H1 (cell line): ENCODE measurements around the gene GABPB2. TPM values are rescaled to one million over a fixed set of nuclear protein-coding genes. Genes with fewer than 3 reads are reported as not detected.

Experiments used
- CTCF ChIA-PET: fragments of 300-600 bp; sonication (Branson Sonifier 250); formaldehyde crosslinking; loops from one replicate; lab custom pipeline; 2021; ENCODE audit not compliant: partially characterized antibody; lab: Charles Lee
- POLR2A ChIA-PET: fragments of 300-600 bp; sonication (Branson Sonifier 250); formaldehyde crosslinking; loops from one replicate; lab custom pipeline; 2021; ENCODE audit warnings: inconsistent platforms; ENCODE audit not compliant: partially characterized antibody; lab: Charles Lee
- DNase-seq, 2 experiments: peaks; one replicate each; pipeline versions ENCODE4 v3.0.0 to v3.0.0-alpha.2; 2010 to 2022; ENCODE audit warnings: low spot score in 2 of 2, low read depth in 1 of 2, mixed read lengths in 1 of 2
- FAIRE-seq: peaks from 2 replicates; lab custom pipeline; 2011; peaks lifted over from hg19 to GRCh38; lab: Jason Lieb, UNC
- H2AFZ ChIP-seq: 2 replicates; pipeline ENCODE4 v1.8.1; 2012; ENCODE audit warnings: low read length, inconsistent platforms
- H2AK5ac ChIP-seq: 2 replicates; pipeline ENCODE4 v1.6.1; 2013; ENCODE audit warnings: low read depth, low read length
- H2BK120ac ChIP-seq: replicated peaks from 2 replicates; pipeline ENCODE3; 2013; ENCODE audit warnings: low read depth, low read length, inconsistent platforms
- H2BK12ac ChIP-seq: 2 replicates; pipeline ENCODE4 v1.6.1; 2013; ENCODE audit warnings: low read depth, low read length
- H2BK15ac ChIP-seq: 2 replicates; pipeline ENCODE4 v1.6.1; 2013; ENCODE audit warnings: low read length
- H2BK20ac ChIP-seq: 2 replicates; pipeline ENCODE4 v1.6.1; 2013; ENCODE audit warnings: low read length
- H2BK5ac ChIP-seq: 2 replicates; pipeline ENCODE4 v1.6.1; 2013; ENCODE audit warnings: low read depth, low read length
- H3K14ac ChIP-seq: 2 replicates; pipeline ENCODE4 v1.6.1; 2013; ENCODE audit warnings: inconsistent platforms; ENCODE audit not compliant: insufficient read length
- H3K18ac ChIP-seq: 2 replicates; pipeline ENCODE4 v1.6.1; 2013; ENCODE audit warnings: low read length; ENCODE audit errors: extremely low read depth
- H3K23ac ChIP-seq: 2 replicates; pipeline ENCODE4 v1.6.1; 2013; ENCODE audit warnings: inconsistent platforms; ENCODE audit not compliant: insufficient read length
- H3K23me2 ChIP-seq: 2 replicates; pipeline ENCODE4 v1.6.1; 2013; ENCODE audit warnings: low read depth, low read length
- H3K27ac ChIP-seq: 2 replicates; pipeline ENCODE4 v1.6.1; 2011; ENCODE audit warnings: low read depth, low read length, inconsistent platforms
- H3K27me3 ChIP-seq, 4 experiments: replicated peaks in 1 of 4; 1 replicate in 1 of 4; 2 replicates in 3 of 4; pipeline versions ENCODE4 v1.6.1 to v1.8.1; 2011 to 2013; ENCODE audit warnings: low read length in 3 of 4, mild to moderate bottlenecking in 3 of 4, inconsistent platforms in 2 of 4, mixed read lengths in 2 of 4, moderate library complexity in 1 of 4; ENCODE audit not compliant: control insufficient read depth in 3 of 4, insufficient read depth in 3 of 4; ENCODE audit errors: extremely low read depth in 1 of 4
- H3K36me3 ChIP-seq, 4 experiments: 2 replicates each; pipeline versions ENCODE4 v1.6.1 to v1.8.1; 2011 to 2013; ENCODE audit warnings: mild to moderate bottlenecking in 4 of 4, low read length in 3 of 4, moderate library complexity in 2 of 4, control low read depth in 1 of 4, inconsistent platforms in 1 of 4; ENCODE audit not compliant: insufficient read depth in 4 of 4, control insufficient read depth in 2 of 4
- H3K4ac ChIP-seq: replicated peaks from 2 replicates; pipeline ENCODE3; 2013; ENCODE audit warnings: low read length, low read depth, mixed read lengths, inconsistent platforms; ENCODE audit not compliant: insufficient read length
- H3K4me1 ChIP-seq, 4 experiments: replicated peaks in 1 of 4; 1 replicate in 1 of 4; 2 replicates in 3 of 4; pipeline versions ENCODE4 v1.6.1 to v1.8.1; 2011 to 2013; ENCODE audit warnings: low read length in 3 of 4, inconsistent platforms in 2 of 4, mixed read lengths in 1 of 4; ENCODE audit not compliant: insufficient read depth in 4 of 4, control insufficient read depth in 3 of 4
- H3K4me2 ChIP-seq, 2 experiments: 2 replicates each; pipeline versions ENCODE4 v1.6.1 to v1.8.1; 2011 to 2013; ENCODE audit warnings: low read depth in 2 of 2, low read length in 2 of 2, control low read depth in 1 of 2, inconsistent platforms in 1 of 2, mild to moderate bottlenecking in 1 of 2; ENCODE audit not compliant: insufficient read depth in 1 of 2
- H3K4me3 ChIP-seq, 4 experiments: fragments of 200-600, 300-600 bp in 1 of 4; sonication (generic), shearing (Covaris generic), sonication (Bioruptor Twin) in 1 of 4; 2 replicates each; pipeline versions ENCODE4 v1.5.1 to v1.8.1; 2011 to 2016; ENCODE audit warnings: low read length in 4 of 4, low read depth in 3 of 4, control low read depth in 2 of 4, inconsistent platforms in 2 of 4, mild to moderate bottlenecking in 2 of 4, mixed read lengths in 1 of 4, moderate library complexity in 1 of 4; ENCODE audit not compliant: insufficient read depth in 2 of 4; ENCODE audit errors: extremely low read depth in 1 of 4
- H3K56ac ChIP-seq: replicated peaks from 2 replicates; pipeline ENCODE3; 2013; ENCODE audit warnings: low read depth, mild to moderate bottlenecking, mixed read lengths, low read length, inconsistent platforms; ENCODE audit not compliant: insufficient read length
- H3K79me1 ChIP-seq: 2 replicates; pipeline ENCODE4 v1.6.1; 2013; ENCODE audit warnings: low read depth, low read length, control low read depth
- H3K79me2 ChIP-seq, 2 experiments: 2 replicates each; pipeline versions ENCODE4 v1.6.1 to v1.8.1; 2012 to 2013; ENCODE audit warnings: low read length in 2 of 2, mild to moderate bottlenecking in 2 of 2, inconsistent platforms in 1 of 2; ENCODE audit not compliant: insufficient read depth in 2 of 2, control insufficient read depth in 1 of 2
- H3K9ac ChIP-seq, 4 experiments: replicated peaks in 1 of 4; 1 replicate in 1 of 4; 2 replicates in 3 of 4; pipeline versions ENCODE4 v1.6.1 to v1.8.1; 2011 to 2013; ENCODE audit warnings: low read depth in 3 of 4, low read length in 3 of 4, control low read depth in 2 of 4, mild to moderate bottlenecking in 2 of 4, moderate library complexity in 2 of 4, inconsistent platforms in 1 of 4; ENCODE audit errors: extremely low read depth in 1 of 4
- H3K9me3 ChIP-seq, 2 experiments: 2 replicates each; pipeline versions ENCODE4 v1.6.1 to v1.8.1; 2012 to 2013; ENCODE audit warnings: mild to moderate bottlenecking in 2 of 2, moderate library complexity in 2 of 2, control low read depth in 1 of 2, inconsistent platforms in 1 of 2, low read depth in 1 of 2, low read length in 1 of 2, mixed read lengths in 1 of 2; ENCODE audit not compliant: insufficient read depth in 2 of 2
- H4K20me1 ChIP-seq, 2 experiments: replicated peaks in 1 of 2; 2 replicates each; pipeline versions ENCODE3 to v1.8.1; 2011 to 2013; ENCODE audit warnings: inconsistent platforms in 2 of 2, low read length in 2 of 2, mild to moderate bottlenecking in 1 of 2; ENCODE audit not compliant: insufficient read depth in 2 of 2, control insufficient read depth in 1 of 2
- H4K5ac ChIP-seq: 2 replicates; pipeline ENCODE4 v1.6.1; 2013; ENCODE audit warnings: low read length, low read depth, mixed read lengths, inconsistent platforms; ENCODE audit not compliant: insufficient read length
- H4K8ac ChIP-seq: 2 replicates; pipeline ENCODE4 v1.8.0; 2013; ENCODE audit warnings: mild to moderate bottlenecking, moderate library complexity, low read length, inconsistent platforms; ENCODE audit not compliant: insufficient read depth; ENCODE audit errors: extremely low read depth
- H4K91ac ChIP-seq: replicated peaks from 2 replicates; pipeline ENCODE3; 2013; ENCODE audit warnings: low read length, mixed read lengths, inconsistent platforms; ENCODE audit not compliant: insufficient read length
- CHD1 ChIP-seq: IDR thresholded peaks from 2 replicates; pipeline ENCODE4 v1.6.1; 2012; ENCODE audit warnings: low read depth, low read length, improper control_type of control experiment
- EGR1 ChIP-seq: IDR thresholded peaks from 2 replicates; pipeline ENCODE4 v1.6.1; 2011; ENCODE audit warnings: low read depth, low read length, borderline replicate concordance
- RBBP5 ChIP-seq: IDR thresholded peaks from 2 replicates; pipeline ENCODE4 v1.7.1; 2012; ENCODE audit warnings: low read depth, mild to moderate bottlenecking, inconsistent platforms, low read length, moderate library complexity, borderline replicate concordance
- SAP30 ChIP-seq: fragments of 300-600 bp; sonication (generic); IDR thresholded peaks from 2 replicates; pipeline ENCODE4 v1.7.1; 2012; ENCODE audit warnings: low read length, moderate library complexity, mild to moderate bottlenecking, inconsistent platforms; ENCODE audit not compliant: insufficient read depth, insufficient replicate concordance
- SIX5 ChIP-seq: IDR thresholded peaks from 2 replicates; pipeline ENCODE4 v1.6.1; 2011; ENCODE audit warnings: mild to moderate bottlenecking, low read depth, low read length
- SP4 ChIP-seq: IDR thresholded peaks from 2 replicates; pipeline ENCODE4 v1.6.1; 2012; ENCODE audit warnings: low read length, inconsistent platforms
- ZNF274 ChIP-seq: IDR thresholded peaks from 2 replicates; pipeline ENCODE4 v1.7.0; 2012; ENCODE audit warnings: low read length, borderline replicate concordance; ENCODE audit errors: extremely low read depth
- WGBS, 2 experiments: shearing (Covaris generic) in 1 of 2; methylation state at CpG; one replicate each; pipeline versions ENCODE4 v1.1.6 to v1.1.7; 2013 to 2015; ENCODE audit warnings: low lambda C conversion rate in 2 of 2, mixed read lengths in 2 of 2, inconsistent platforms in 1 of 2, low coverage in 1 of 2, missing lambda C conversion rate in 1 of 2; ENCODE audit not compliant: insufficient replicate concordance in 2 of 2, insufficient coverage in 1 of 2, insufficient read length in 1 of 2; ENCODE audit errors: extremely low coverage in 1 of 2, missing lambda C conversion rate in 1 of 2; 5-methylcytosine and 5-hydroxymethylcytosine counted together
- polyA plus RNA-seq, 7 experiments: library from polyadenylated mRNA; depleted of rRNA in 3 of 7; stranded (reverse) in 5 of 7; unstranded in 2 of 7; fragments of >200 nt in 5 of 7; fragments of 200-250 nt in 2 of 7; gene quantifications; 1 replicate in 5 of 7; 2 replicates in 1 of 7; 4 replicates in 1 of 7; pipeline versions ENCODE4 v1.2.1 to v1.2.3, GENCODE V29; 2011 to 2013; ENCODE audit warnings: missing spikeins in 2 of 7, mixed read lengths in 2 of 7
- total RNA-seq: library from RNA; stranded (reverse); fragmentation: NEBNext Ultra II Directional; extraction: Animal tissue kit (Norgen Biotek cat#: 25700); gene quantifications from 2 replicates; pipeline ENCODE4 v1.2.1, GENCODE V29; 2021
- TF ChIP-seq, protein P1 (sequence below): IDR thresholded peaks from 2 replicates; pipeline ENCODE4 v1.6.1; 2012; ENCODE audit warnings: inconsistent platforms
- TF ChIP-seq, protein P2 (sequence below): IDR thresholded peaks from 2 replicates; pipeline ENCODE4 v1.6.1; 2012; ENCODE audit warnings: inconsistent platforms
- TF ChIP-seq, protein P3 (sequence below): IDR thresholded peaks from 2 replicates; pipeline ENCODE4 v1.6.1; 2012; ENCODE audit warnings: low read length, inconsistent platforms

GABPB2 gene
- total and polyA plus RNA-seq, 2 of the 8 experiments (the other 6 are each of a cell fraction or from before 2014, with no cell fraction given): 1.8 to 2.4 TPM

DNA sequence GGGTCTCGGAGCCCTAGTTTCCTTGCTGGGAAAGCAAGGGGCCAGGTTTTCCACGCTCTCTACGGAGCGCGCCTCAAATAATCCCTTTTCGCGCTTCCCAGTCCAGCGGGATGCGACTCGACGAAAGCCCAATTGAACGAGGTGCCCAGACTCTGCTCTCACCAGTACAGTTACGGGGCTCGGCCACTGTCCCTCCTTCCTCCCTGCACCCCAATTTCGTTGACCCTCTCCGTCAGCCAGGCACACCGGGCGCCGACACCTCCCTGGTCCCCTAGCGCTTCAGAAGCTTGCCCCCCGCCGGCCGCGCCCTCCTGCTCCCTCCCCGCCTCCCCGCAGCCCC, 75.5 kb downstream of the GABPB2 start:
- FAIRE-seq: no peak
- peak overlapping the region in 3 of 4 experiments; percentile 54 to 63 (median 59); a peak in 6 of 7 replicates for H3K9ac ChIP-seq
- H3K18ac ChIP-seq: 0 out of 2 replicates have a peak overlapping the region, but pooled peaks have one; percentile 39
- CTCF ChIA-PET: interaction anchor here (1.6 to 4.7 kb wide), 3 partner anchors 11 to 118 kb away, joined by 4 to 54 read pairs (median 12); no protein-coding TSS in a partner anchor
- H3K23ac ChIP-seq: no peak overlapping the region
- peaks cover 5% of the 10 kb centered on the region; the same call in 1 of the 2 replicates for H3K79me1 ChIP-seq
- WGBS, 2 experiments: 4% methylated on average over 15 of the region's 26 CpGs; no CpG with 5 or more reads in 1 of the 2 experiments
- H3K4ac ChIP-seq: peak overlapping the region; percentile 72
- peak overlapping the region; percentile 98 to 100 for H3K4me2 ChIP-seq
- H3K27me3 ChIP-seq: peaks cover 0 to 17% (median 8%) of the 10 kb centered on the region in 4 experiments; a peak in 5 of 7 replicates
- peak overlapping the region; percentile 36; the same call in 1 of the 2 replicates for H4K8ac ChIP-seq
- H3K56ac ChIP-seq: no peak overlapping the region
- peaks cover 15 to 31% (median 21%) of the 10 kb centered on the region in 4 experiments for H3K4me1 ChIP-seq
- peak overlapping the region; percentile 38; the same call in 1 of the 2 replicates for H2AFZ ChIP-seq
- TF ChIP-seq, protein P1, sequence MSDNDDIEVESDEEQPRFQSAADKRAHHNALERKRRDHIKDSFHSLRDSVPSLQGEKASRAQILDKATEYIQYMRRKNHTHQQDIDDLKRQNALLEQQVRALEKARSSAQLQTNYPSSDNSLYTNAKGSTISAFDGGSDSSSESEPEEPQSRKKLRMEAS: peak; percentile 3; the same call in 1 of the 2 replicates
- TF ChIP-seq SP4 (no peak), CHD1 (no peak), RBBP5 (no peak), ZNF274 (no peak), SAP30 (peak; percentile 19), SIX5 (no peak), EGR1 (no peak)
- TF ChIP-seq, protein P2, sequence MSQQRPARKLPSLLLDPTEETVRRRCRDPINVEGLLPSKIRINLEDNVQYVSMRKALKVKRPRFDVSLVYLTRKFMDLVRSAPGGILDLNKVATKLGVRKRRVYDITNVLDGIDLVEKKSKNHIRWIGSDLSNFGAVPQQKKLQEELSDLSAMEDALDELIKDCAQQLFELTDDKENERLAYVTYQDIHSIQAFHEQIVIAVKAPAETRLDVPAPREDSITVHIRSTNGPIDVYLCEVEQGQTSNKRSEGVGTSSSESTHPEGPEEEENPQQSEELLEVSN: peak; percentile 1; the same call in 1 of the 2 replicates
- TF ChIP-seq, protein P3, sequence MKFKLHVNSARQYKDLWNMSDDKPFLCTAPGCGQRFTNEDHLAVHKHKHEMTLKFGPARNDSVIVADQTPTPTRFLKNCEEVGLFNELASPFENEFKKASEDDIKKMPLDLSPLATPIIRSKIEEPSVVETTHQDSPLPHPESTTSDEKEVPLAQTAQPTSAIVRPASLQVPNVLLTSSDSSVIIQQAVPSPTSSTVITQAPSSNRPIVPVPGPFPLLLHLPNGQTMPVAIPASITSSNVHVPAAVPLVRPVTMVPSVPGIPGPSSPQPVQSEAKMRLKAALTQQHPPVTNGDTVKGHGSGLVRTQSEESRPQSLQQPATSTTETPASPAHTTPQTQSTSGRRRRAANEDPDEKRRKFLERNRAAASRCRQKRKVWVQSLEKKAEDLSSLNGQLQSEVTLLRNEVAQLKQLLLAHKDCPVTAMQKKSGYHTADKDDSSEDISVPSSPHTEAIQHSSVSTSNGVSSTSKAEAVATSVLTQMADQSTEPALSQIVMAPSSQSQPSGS: no peak
- TF ChIP-seq, all 59 proteins: peak for 3
- H3K27ac ChIP-seq: no peak overlapping the region
- H4K91ac ChIP-seq: peak overlapping the region; percentile 63
- H3K23me2 ChIP-seq: peaks cover 16% of the 10 kb centered on the region
- no peak overlapping the region for H4K5ac ChIP-seq
- no peak overlapping the region for H2AK5ac ChIP-seq
- H2BK12ac ChIP-seq: no peak overlapping the region
- no peaks in the 10 kb centered on the region for H4K20me1 ChIP-seq
- no peak overlapping the region for H2BK120ac ChIP-seq
- peak overlapping the region; percentile 81 to 88 (median 85) for H3K4me3 ChIP-seq
- H3K36me3 ChIP-seq: no peaks in the 10 kb centered on the region
- 0 out of 2 replicates have a peak overlapping the region, but pooled peaks have one; percentile 49 for H2BK15ac ChIP-seq
- H3K79me2 ChIP-seq: no peaks in the 10 kb centered on the region
- no peak for DNase-seq
- POLR2A ChIA-PET: interaction anchor here (1.1 to 10.7 kb wide), 4 partner anchors 10 to 107 kb away, joined by 3 to 124 read pairs (median 5); partner anchors contain the start of gene TNFAIP8L2
- no peak overlapping the region for H3K14ac ChIP-seq
- H3K9me3 ChIP-seq: no peaks in the 10 kb centered on the region
- no peak overlapping the region for H2BK20ac ChIP-seq
- H2BK5ac ChIP-seq: no peak overlapping the region
